Smooth muscle cell (in vitro differentiated cells): ENCODE results near the gene PHACTR3. TPM values are rescaled to one million over a fixed set of nuclear protein-coding genes. Genes with fewer than 3 reads are reported as not detected.

Source experiments
- DNase-seq: peaks from one replicate; lab custom pipeline; 2025; ENCODE audit not compliant: unreplicated experiment; lab: John Stamatoyannopoulos, UW
- H2AFZ ChIP-seq: fragments of 200-600 bp; sonication (generic); 2 replicates; pipeline ENCODE4 v1.6.0; 2016; ENCODE audit warnings: antibody characterized with exemption, low read depth, mild to moderate bottlenecking
- H3F3A ChIP-seq: fragments of 200-600 bp; sonication (generic); 2 replicates; pipeline ENCODE4 v1.6.0; 2017; ENCODE audit warnings: antibody characterized with exemption, low read depth
- H3K27ac ChIP-seq: fragments of 200-600 bp; sonication (generic); 2 replicates; pipeline ENCODE4 v1.5.1; 2016; ENCODE audit warnings: low read depth, mild to moderate bottlenecking
- H3K27me3 ChIP-seq: fragments of 200-600 bp; sonication (generic); 2 replicates; pipeline ENCODE4 v1.6.1; 2016; ENCODE audit warnings: low read depth, mild to moderate bottlenecking
- H3K36me3 ChIP-seq: fragments of 200-600 bp; sonication (generic); 2 replicates; pipeline ENCODE4 v1.5.1; 2016; ENCODE audit warnings: low read depth
- H3K4me1 ChIP-seq: fragments of 200-600 bp; sonication (generic); 2 replicates; pipeline ENCODE4 v1.5.1; 2016; ENCODE audit warnings: low read depth
- H3K4me2 ChIP-seq: fragments of 200-600 bp; sonication (generic); 2 replicates; pipeline ENCODE4 v1.6.0; 2016; ENCODE audit warnings: mild to moderate bottlenecking
- H3K4me3 ChIP-seq: fragments of 200-600 bp; sonication (generic); 2 replicates; pipeline ENCODE4 v1.5.1; 2016; ENCODE audit warnings: mild to moderate bottlenecking
- H3K79me2 ChIP-seq: fragments of 200-600 bp; sonication (generic); 2 replicates; pipeline ENCODE4 v1.6.0; 2016; ENCODE audit warnings: low read depth, mild to moderate bottlenecking
- H3K9ac ChIP-seq: fragments of 200-600 bp; sonication (generic); 2 replicates; pipeline ENCODE4 v1.6.0; 2016; ENCODE audit warnings: low read depth
- H3K9me3 ChIP-seq: fragments of 200-600 bp; sonication (generic); replicated peaks from 2 replicates; pipeline ENCODE4 v1.5.1; 2016; ENCODE audit warnings: low read depth
- H4K20me1 ChIP-seq: fragments of 200-600 bp; sonication (generic); 2 replicates; pipeline ENCODE4 v1.6.0; 2016; ENCODE audit warnings: low read depth
- WGBS: methylation state at CpG from one replicate; pipeline ENCODE4 v1.1.7; 2016; ENCODE audit warnings: low lambda C conversion rate; 5-methylcytosine and 5-hydroxymethylcytosine counted together
- polyA plus RNA-seq: library from polyadenylated mRNA; unstranded; fragments of >200 nt; fragmentation: Nextera tagmentation; extraction: Ambion mirVana; gene quantifications from 2 replicates; pipeline ENCODE4 v1.2.1, GENCODE V29; 2016
- total RNA-seq: library from RNA; depleted of rRNA; stranded (reverse); fragments of >200 nt; gene quantifications from 2 replicates; pipeline ENCODE4 v1.2.3, GENCODE V29; 2014
- TF ChIP-seq, protein P1 (sequence below): fragments of 200-600 bp; sonication (generic); IDR thresholded peaks from 2 replicates; pipeline ENCODE4 v1.5.1; 2017; ENCODE audit warnings: borderline replicate concordance, mild to moderate bottlenecking, antibody characterized with exemption; ENCODE audit not compliant: insufficient read depth, poor library complexity, severe bottlenecking

PHACTR3 gene
- total and polyA plus RNA-seq, 2 experiments from 2014 or later, result 0.76 to 2.6 TPM

GRCh38 chr20:59743767-59744485, 139.6 kb downstream of the PHACTR3 start:
- Histone ChIP-seq H3K4me2 (no peak overlapping the region), H3K4me1 (no peaks in the 10 kb centered on the region), H2AFZ (no peak overlapping the region), H3K79me2 (no peaks in the 10 kb centered on the region), H3K4me3 (no peak overlapping the region), H3K9ac (no peak overlapping the region), H3K27me3 (no peaks in the 10 kb centered on the region), H3K36me3 (no peaks in the 10 kb centered on the region), H3K27ac (no peak overlapping the region), H3K9me3 (no peaks in the 10 kb centered on the region), H4K20me1 (no peaks in the 10 kb centered on the region), H3F3A (no peaks in the 10 kb centered on the region)
- TF ChIP-seq, protein P1, sequence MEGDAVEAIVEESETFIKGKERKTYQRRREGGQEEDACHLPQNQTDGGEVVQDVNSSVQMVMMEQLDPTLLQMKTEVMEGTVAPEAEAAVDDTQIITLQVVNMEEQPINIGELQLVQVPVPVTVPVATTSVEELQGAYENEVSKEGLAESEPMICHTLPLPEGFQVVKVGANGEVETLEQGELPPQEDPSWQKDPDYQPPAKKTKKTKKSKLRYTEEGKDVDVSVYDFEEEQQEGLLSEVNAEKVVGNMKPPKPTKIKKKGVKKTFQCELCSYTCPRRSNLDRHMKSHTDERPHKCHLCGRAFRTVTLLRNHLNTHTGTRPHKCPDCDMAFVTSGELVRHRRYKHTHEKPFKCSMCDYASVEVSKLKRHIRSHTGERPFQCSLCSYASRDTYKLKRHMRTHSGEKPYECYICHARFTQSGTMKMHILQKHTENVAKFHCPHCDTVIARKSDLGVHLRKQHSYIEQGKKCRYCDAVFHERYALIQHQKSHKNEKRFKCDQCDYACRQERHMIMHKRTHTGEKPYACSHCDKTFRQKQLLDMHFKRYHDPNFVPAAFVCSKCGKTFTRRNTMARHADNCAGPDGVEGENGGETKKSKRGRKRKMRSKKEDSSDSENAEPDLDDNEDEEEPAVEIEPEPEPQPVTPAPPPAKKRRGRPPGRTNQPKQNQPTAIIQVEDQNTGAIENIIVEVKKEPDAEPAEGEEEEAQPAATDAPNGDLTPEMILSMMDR, result no peak
- no peak for DNase-seq
- 76% methylated on average over 21 of the region's 21 CpGs for WGBS

DNA sequence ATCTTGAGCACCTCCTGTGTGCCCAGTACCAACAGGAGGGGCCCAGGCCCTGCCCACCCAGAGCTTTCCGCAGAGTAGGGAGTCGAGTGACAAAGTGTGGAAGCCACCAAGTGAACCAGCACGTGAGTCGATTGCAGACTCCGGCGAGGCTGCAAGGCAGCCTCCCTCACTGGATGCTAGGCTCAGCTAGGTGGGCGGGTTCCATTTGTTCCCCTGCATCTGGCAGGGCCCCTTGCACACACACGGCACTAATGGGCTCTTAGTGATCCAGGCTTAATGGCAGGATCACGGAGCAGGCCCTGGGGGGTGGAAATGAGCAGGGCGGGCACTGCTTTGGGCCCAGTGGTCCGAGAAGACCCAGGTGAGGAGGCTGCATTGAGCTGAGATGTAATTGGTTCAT, 140.4 kb downstream of the PHACTR3 start:
- Histone ChIP-seq H3K27me3 (no peaks in the 10 kb centered on the region), H3K4me1 (no peaks in the 10 kb centered on the region), H3K79me2 (no peaks in the 10 kb centered on the region), H3K27ac (no peak overlapping the region), H3K4me2 (no peak overlapping the region), H2AFZ (no peak overlapping the region), H3K36me3 (no peaks in the 10 kb centered on the region), H3K9ac (no peak overlapping the region), H4K20me1 (no peaks in the 10 kb centered on the region), H3F3A (no peaks in the 10 kb centered on the region), H3K4me3 (no peak overlapping the region), H3K9me3 (no peaks in the 10 kb centered on the region)
- WGBS, result 83% methylated on average over 11 of the region's 11 CpGs
- TF ChIP-seq, protein P1, result no peak
- DNase-seq, result no peak

DNA sequence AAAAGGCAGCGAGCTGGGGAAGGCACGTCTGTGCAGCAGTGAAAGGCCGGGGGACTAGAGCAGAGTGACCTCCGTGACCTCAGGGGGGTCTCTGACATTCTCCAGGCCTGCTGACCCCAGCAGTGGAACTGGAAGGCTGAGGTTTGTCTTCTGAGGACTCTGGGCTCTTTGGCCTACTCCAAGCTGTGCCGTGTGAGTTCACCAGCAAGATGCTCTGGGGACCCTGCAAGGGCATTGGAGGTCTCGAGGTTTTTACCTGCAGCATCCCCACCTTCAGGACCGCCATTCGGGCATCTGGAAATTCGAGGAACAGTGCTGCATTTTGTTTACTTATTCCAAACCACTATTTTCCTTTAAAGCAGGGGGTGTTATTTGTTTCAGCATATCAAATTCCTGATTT, 140.9 kb downstream of the PHACTR3 start:
- no peak overlapping the region for H2AFZ ChIP-seq
- no peak overlapping the region for H3K27ac ChIP-seq

More for the DNA sequence above, 140.9 kb downstream of the PHACTR3 start:
- TF ChIP-seq, protein P1, result no peak
- Histone ChIP-seq H3K9me3 (no peaks in the 10 kb centered on the region), H3K79me2 (no peaks in the 10 kb centered on the region), H3K4me1 (no peaks in the 10 kb centered on the region), H3K9ac (no peak overlapping the region), H4K20me1 (no peaks in the 10 kb centered on the region), H3F3A (no peaks in the 10 kb centered on the region), H3K36me3 (no peaks in the 10 kb centered on the region), H3K4me3 (no peak overlapping the region), H3K4me2 (no peak overlapping the region), H3K27me3 (no peaks in the 10 kb centered on the region)
- WGBS, result 91% methylated on average over 9 of the region's 9 CpGs
- no peak for DNase-seq
